GM12878 (cell line): ENCODE results near the gene CNKSR3.

Experiments
- BACH1 ChIP-seq: fragments of 450-650 bp; IDR thresholded peaks from 2 replicates; pipeline ENCODE4 v1.6.1; 2017; ENCODE audit warnings: mild to moderate bottlenecking, borderline replicate concordance
- CHD1 ChIP-seq: IDR thresholded peaks from 2 replicates; pipeline ENCODE4 v1.6.1; 2012; ENCODE audit warnings: low read depth, low read length, improper control_type of control experiment
- CTCF ChIP-seq, 3 experiments: IDR thresholded peaks in 2 of 3; conservative IDR thresholded peaks in 1 of 3; 2 replicates each; pipeline ENCODE4 v1.5.1; 2011; ENCODE audit warnings: low read depth in 3 of 3, low read length in 3 of 3, mild to moderate bottlenecking in 3 of 3, control low read depth in 2 of 3, moderate library complexity in 2 of 3, inconsistent platforms in 1 of 3, mixed read lengths in 1 of 3; ENCODE audit not compliant: control insufficient read depth in 2 of 3, insufficient read depth in 1 of 3; ENCODE audit errors: extremely low read depth in 1 of 3
- DPF2 ChIP-seq: fragments of 450-650 bp; IDR thresholded peaks from 2 replicates; pipeline ENCODE4 v1.6.1; 2017; ENCODE audit warnings: mild to moderate bottlenecking
- EP300 ChIP-seq, 2 experiments: fragments of 150-350 bp in 1 of 2; IDR thresholded peaks; 2 replicates each; pipeline ENCODE4 v1.6.1; 2011 to 2012; ENCODE audit warnings: low read depth in 2 of 2, low read length in 2 of 2, borderline replicate concordance in 1 of 2, improper control_type of control experiment in 1 of 2, inconsistent platforms in 1 of 2; ENCODE audit not compliant: control insufficient read depth in 1 of 2
- EZH2 ChIP-seq: IDR thresholded peaks from 2 replicates; pipeline ENCODE4 v1.6.1; 2012; ENCODE audit warnings: low read depth, mild to moderate bottlenecking, control low read depth, inconsistent platforms, low read length, borderline replicate concordance; ENCODE audit not compliant: control insufficient read depth
- HDAC6 ChIP-seq: fragments of 200-600 bp; sonication (generic); IDR thresholded peaks from one replicate; pipeline ENCODE4 v1.8.0; 2017; ENCODE audit warnings: antibody characterized with exemption; ENCODE audit not compliant: unreplicated experiment
- NFYB ChIP-seq: IDR thresholded peaks from 2 replicates; pipeline ENCODE4 v1.6.1; 2011; ENCODE audit warnings: low read depth, mild to moderate bottlenecking, low read length, improper control_type of control experiment, moderate library complexity; ENCODE audit not compliant: insufficient read depth
- NR2C2 ChIP-seq: IDR thresholded peaks from 2 replicates; pipeline ENCODE4 v1.6.1; 2011; ENCODE audit warnings: borderline replicate concordance, low read depth; ENCODE audit not compliant: control insufficient read depth, insufficient read length
- POLR2A ChIP-seq: IDR thresholded peaks from 2 replicates; pipeline ENCODE4 v1.6.1; 2011; ENCODE audit warnings: low read depth, mild to moderate bottlenecking, low read length
- SREBF1 ChIP-seq: IDR thresholded peaks from 2 replicates; pipeline ENCODE4 v1.6.1; 2012; ENCODE audit warnings: mild to moderate bottlenecking, low read length
- ZSCAN29 ChIP-seq: fragments of 450-650 bp; IDR thresholded peaks from 2 replicates; pipeline ENCODE4 v1.6.1; 2017; ENCODE audit warnings: mild to moderate bottlenecking, moderate library complexity

- TF ChIP-seq CTCF (IDR thresholded peaks at IDR 0.05 in 2 of 3, conservative IDR thresholded peaks at IDR 0.05 in 1 of 3; ENCODE audit: control insufficient read depth in 2 of 3, extremely low read depth in 1 of 3, insufficient read depth in 1 of 3, low read depth in 3 of 3, low read length in 3 of 3): no peak
- TF ChIP-seq ZSCAN29: no peak
- no peak for TF ChIP-seq CHD1
- TF ChIP-seq DPF2: no peak
- no peak for TF ChIP-seq HDAC6
- TF ChIP-seq POLR2A: no peak
- TF ChIP-seq NFYB: no peak
- no peak for TF ChIP-seq BACH1
- TF ChIP-seq EZH2: no peak
- no peak for TF ChIP-seq EP300 (IDR thresholded peaks at IDR 0.05; ENCODE audit: borderline replicate concordance in 1 of 2, control insufficient read depth in 1 of 2, low read depth in 2 of 2, low read length in 2 of 2)
- no peak for TF ChIP-seq NR2C2
- TF ChIP-seq SREBF1: no peak
These were observed 37.2 kb downstream of the CNKSR3 start for GRCh38 chr6:154473324-154473723.
